ENCODE data around the gene VSTM4. TPM values are rescaled to one million over a fixed set of nuclear protein-coding genes. Genes with fewer than 3 reads are reported as not detected.

VSTM4 gene
- polyA plus RNA-seq, 1 of the 3 experiments (the other 2 are of a cell fraction) = 0.39 TPM

GRCh38 chr10:49076741-49077521 is 38.4 kb downstream of the VSTM4 start (continued):
- TF ChIP-seq, protein P1, sequence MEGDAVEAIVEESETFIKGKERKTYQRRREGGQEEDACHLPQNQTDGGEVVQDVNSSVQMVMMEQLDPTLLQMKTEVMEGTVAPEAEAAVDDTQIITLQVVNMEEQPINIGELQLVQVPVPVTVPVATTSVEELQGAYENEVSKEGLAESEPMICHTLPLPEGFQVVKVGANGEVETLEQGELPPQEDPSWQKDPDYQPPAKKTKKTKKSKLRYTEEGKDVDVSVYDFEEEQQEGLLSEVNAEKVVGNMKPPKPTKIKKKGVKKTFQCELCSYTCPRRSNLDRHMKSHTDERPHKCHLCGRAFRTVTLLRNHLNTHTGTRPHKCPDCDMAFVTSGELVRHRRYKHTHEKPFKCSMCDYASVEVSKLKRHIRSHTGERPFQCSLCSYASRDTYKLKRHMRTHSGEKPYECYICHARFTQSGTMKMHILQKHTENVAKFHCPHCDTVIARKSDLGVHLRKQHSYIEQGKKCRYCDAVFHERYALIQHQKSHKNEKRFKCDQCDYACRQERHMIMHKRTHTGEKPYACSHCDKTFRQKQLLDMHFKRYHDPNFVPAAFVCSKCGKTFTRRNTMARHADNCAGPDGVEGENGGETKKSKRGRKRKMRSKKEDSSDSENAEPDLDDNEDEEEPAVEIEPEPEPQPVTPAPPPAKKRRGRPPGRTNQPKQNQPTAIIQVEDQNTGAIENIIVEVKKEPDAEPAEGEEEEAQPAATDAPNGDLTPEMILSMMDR (IDR thresholded peaks at IDR 0.05) = no peak
- TF ChIP-seq CHD2 (IDR thresholded peaks at IDR 0.05; ENCODE audit: low read length, partially characterized antibody) = no peak

DNA sequence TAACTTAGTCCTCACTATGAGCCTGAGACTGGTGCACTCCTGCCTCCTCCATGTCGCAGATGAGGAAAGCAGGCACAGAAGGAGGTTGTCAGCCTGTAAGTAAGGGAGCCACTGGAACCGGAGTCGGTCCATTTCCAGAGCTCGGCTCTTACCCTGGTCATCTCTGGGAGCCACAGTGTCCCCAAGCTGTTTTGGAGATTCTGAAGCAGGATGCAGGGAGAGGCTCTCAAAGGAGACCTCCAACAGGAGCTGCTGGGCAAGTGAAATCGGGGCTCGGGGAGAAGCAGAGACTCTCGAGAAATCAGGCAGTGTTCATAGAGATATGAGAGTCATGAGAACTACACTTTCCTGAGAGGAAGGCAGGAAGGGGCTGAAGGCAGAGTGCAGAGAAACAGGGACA is 39.0 kb downstream of the VSTM4 start:
- Histone ChIP-seq H3F3A (replicated peaks; ENCODE audit: insufficient read depth) (no peaks in the 10 kb centered on the region), H3K27me3 (ENCODE audit: insufficient read depth) (no peaks in the 10 kb centered on the region), H2AFZ (ENCODE audit: low read depth) (no peak overlapping the region), H4K20me1 (ENCODE audit: insufficient read depth) (no peaks in the 10 kb centered on the region), H3K9me3 (no peaks in the 10 kb centered on the region), H3K9ac (no peak overlapping the region), H3K79me2 (ENCODE audit: insufficient read depth) (no peaks in the 10 kb centered on the region), H3K4me3 (ENCODE audit: low read depth in 2 of 2, low read length in 1 of 2) (no peak overlapping the region), H3K9me2 (no peaks in the 10 kb centered on the region), H3K4me2 (no peak overlapping the region), H3K36me3 (replicated peaks in 1 of 2; ENCODE audit: control insufficient read depth in 1 of 2, insufficient read depth in 2 of 2, low read length in 1 of 2) (no peaks in the 10 kb centered on the region), H3K27ac (ENCODE audit: low read depth in 2 of 2, low read length in 1 of 2) (peak overlapping the region in 1 of 2 experiments; percentile 43; a peak in 2 of 4 replicates), H3K4me1 (ENCODE audit: control insufficient read depth in 1 of 2, insufficient read depth in 2 of 2, low read depth in 1 of 2, low read length in 1 of 2) (peaks cover 0 to 39% of the 10 kb centered on the region in 2 experiments; a peak in 2 of 4 replicates)
- no peak for DNase-seq
- 47% methylated on average over 7 of the region's 7 CpGs for WGBS (ENCODE audit: low lambda C conversion rate)
- CTCF ChIA-PET = no interaction called here
- no peak for TF ChIP-seq ELF1 (IDR thresholded peaks at IDR 0.05)
- no peak for TF ChIP-seq SMC3 (IDR thresholded peaks at IDR 0.05; ENCODE audit: low read depth, low read length)
- TF ChIP-seq, protein P2, sequence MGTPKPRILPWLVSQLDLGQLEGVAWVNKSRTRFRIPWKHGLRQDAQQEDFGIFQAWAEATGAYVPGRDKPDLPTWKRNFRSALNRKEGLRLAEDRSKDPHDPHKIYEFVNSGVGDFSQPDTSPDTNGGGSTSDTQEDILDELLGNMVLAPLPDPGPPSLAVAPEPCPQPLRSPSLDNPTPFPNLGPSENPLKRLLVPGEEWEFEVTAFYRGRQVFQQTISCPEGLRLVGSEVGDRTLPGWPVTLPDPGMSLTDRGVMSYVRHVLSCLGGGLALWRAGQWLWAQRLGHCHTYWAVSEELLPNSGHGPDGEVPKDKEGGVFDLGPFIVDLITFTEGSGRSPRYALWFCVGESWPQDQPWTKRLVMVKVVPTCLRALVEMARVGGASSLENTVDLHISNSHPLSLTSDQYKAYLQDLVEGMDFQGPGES (IDR thresholded peaks at IDR 0.05; ENCODE audit: low read depth, low read length) = no peak
- TF ChIP-seq, protein P3, sequence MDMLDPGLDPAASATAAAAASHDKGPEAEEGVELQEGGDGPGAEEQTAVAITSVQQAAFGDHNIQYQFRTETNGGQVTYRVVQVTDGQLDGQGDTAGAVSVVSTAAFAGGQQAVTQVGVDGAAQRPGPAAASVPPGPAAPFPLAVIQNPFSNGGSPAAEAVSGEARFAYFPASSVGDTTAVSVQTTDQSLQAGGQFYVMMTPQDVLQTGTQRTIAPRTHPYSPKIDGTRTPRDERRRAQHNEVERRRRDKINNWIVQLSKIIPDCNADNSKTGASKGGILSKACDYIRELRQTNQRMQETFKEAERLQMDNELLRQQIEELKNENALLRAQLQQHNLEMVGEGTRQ (IDR thresholded peaks at IDR 0.05; ENCODE audit: borderline replicate concordance, low read depth, low read length) = no peak
- no peak for TF ChIP-seq RAD21 (IDR thresholded peaks at IDR 0.05; ENCODE audit: low read length)
- POLR2A ChIA-PET = no interaction called here

- DNase-seq = no peak
- TF ChIP-seq, protein P2 (IDR thresholded peaks at IDR 0.05; ENCODE audit: low read depth, low read length) = no peak
- no peak for TF ChIP-seq SMC3 (IDR thresholded peaks at IDR 0.05; ENCODE audit: low read depth, low read length)
- no peak for TF ChIP-seq GABPA (IDR thresholded peaks at IDR 0.05; ENCODE audit: low read depth)
- TF ChIP-seq, protein P1 (IDR thresholded peaks at IDR 0.05) = no peak
- TF ChIP-seq TEAD4 (IDR thresholded peaks at IDR 0.05; ENCODE audit: borderline replicate concordance, insufficient read depth) = no peak
- no peak for TF ChIP-seq RFX5 (IDR thresholded peaks at IDR 0.05; ENCODE audit: low read length)
- TF ChIP-seq, protein P4, sequence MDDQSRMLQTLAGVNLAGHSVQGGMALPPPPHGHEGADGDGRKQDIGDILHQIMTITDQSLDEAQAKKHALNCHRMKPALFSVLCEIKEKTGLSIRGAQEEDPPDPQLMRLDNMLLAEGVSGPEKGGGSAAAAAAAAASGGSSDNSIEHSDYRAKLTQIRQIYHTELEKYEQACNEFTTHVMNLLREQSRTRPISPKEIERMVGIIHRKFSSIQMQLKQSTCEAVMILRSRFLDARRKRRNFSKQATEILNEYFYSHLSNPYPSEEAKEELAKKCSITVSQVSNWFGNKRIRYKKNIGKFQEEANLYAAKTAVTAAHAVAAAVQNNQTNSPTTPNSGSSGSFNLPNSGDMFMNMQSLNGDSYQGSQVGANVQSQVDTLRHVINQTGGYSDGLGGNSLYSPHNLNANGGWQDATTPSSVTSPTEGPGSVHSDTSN (IDR thresholded peaks at IDR 0.05) = no peak
- CTCF ChIA-PET = no interaction called here
- H3F3A ChIP-seq (replicated peaks; ENCODE audit: insufficient read depth) = no peaks in the 10 kb centered on the region
- POLR2A ChIA-PET = no interaction called here
- H3K9ac ChIP-seq = no peak overlapping the region
- no peaks in the 10 kb centered on the region for H3K9me3 ChIP-seq
- H4K20me1 ChIP-seq (ENCODE audit: insufficient read depth) = no peaks in the 10 kb centered on the region
- WGBS (ENCODE audit: low lambda C conversion rate) = 57% methylated on average over 1 of the region's 2 CpGs
- H3K27me3 ChIP-seq (ENCODE audit: insufficient read depth) = no peaks in the 10 kb centered on the region
- H3K27ac ChIP-seq (ENCODE audit: low read depth in 2 of 2, low read length in 1 of 2) = peak overlapping the region in 1 of 2 experiments; percentile 56; a peak in 2 of 4 replicates
- no peak overlapping the region for H3K4me3 ChIP-seq (ENCODE audit: low read depth in 2 of 2, low read length in 1 of 2)
- no peaks in the 10 kb centered on the region for H3K36me3 ChIP-seq (replicated peaks in 1 of 2; ENCODE audit: control insufficient read depth in 1 of 2, insufficient read depth in 2 of 2, low read length in 1 of 2)
- no peak overlapping the region for H3K4me2 ChIP-seq
- peaks cover 0 to 37% of the 10 kb centered on the region in 2 experiments; a peak in 2 of 4 replicates for H3K4me1 ChIP-seq (ENCODE audit: control insufficient read depth in 1 of 2, insufficient read depth in 2 of 2, low read depth in 1 of 2, low read length in 1 of 2)
- H3K9me2 ChIP-seq = no peaks in the 10 kb centered on the region
- H2AFZ ChIP-seq (ENCODE audit: low read depth) = no peak overlapping the region
- H3K79me2 ChIP-seq (ENCODE audit: insufficient read depth) = no peaks in the 10 kb centered on the region
Observed at GRCh38 chr10:49075743-49076142, 39.6 kb downstream of the VSTM4 start.
